ENCODE data around the gene USP20.

GRCh38 chr9:129801504-129801903, 33.8 kb upstream of the USP20 start:
- TF ChIP-seq CTCF (conservative IDR thresholded peaks at IDR 0.05) = no peak
- no peak for TF ChIP-seq EZH2 (IDR thresholded peaks at IDR 0.05; ENCODE audit: low read depth)

Measured in PC-9 (cell line).